Measurements from ENCODE around the gene CDC14A. TPM values are rescaled to one million over a fixed set of nuclear protein-coding genes. Genes with fewer than 3 reads are reported as not detected.

Gene CDC14A
- total RNA-seq, 4 donors from 2014 or later = 8.6 to 20.1 (median 11.0) TPM

- peaks cover 0 to 27% (median 0%) of the 10 kb centered on the region in 3 donors for H3K4me1 ChIP-seq
- no peak overlapping the region for H3K4me3 ChIP-seq
- no peak overlapping the region for H3K27ac ChIP-seq
- H3K27me3 ChIP-seq = no peaks in the 10 kb centered on the region
- peaks cover 0 to 22% of the 10 kb centered on the region in 2 donors for H3K36me3 ChIP-seq
- 88 to 91% methylated on average over 2 of the region's 2 CpGs for WGBS, 2 donors (ENCODE audit: low coverage in 1 of 2)
- no peak for ATAC-seq
- TF ChIP-seq POLR2AphosphoS5 (IDR thresholded peaks at IDR 0.05) = no peak
- H3K9me3 ChIP-seq = no peaks in the 10 kb centered on the region
These were observed 38.2 kb downstream of the CDC14A start for GRCh38 chr1:100390531-100390930.

GRCh38 chr1:100391675-100392074 lies 39.4 kb downstream of the CDC14A start:
- H3K27ac ChIP-seq = no peak overlapping the region
- no peak for ATAC-seq
- H3K4me1 ChIP-seq = peaks cover 0 to 21% (median 0%) of the 10 kb centered on the region in 3 donors
- peaks cover 0 to 22% of the 10 kb centered on the region in 2 donors for H3K36me3 ChIP-seq
- no peak for TF ChIP-seq CTCF (IDR thresholded peaks at IDR 0.05)
- TF ChIP-seq EP300 (IDR thresholded peaks at IDR 0.05) = no peak
- TF ChIP-seq POLR2AphosphoS5 (IDR thresholded peaks at IDR 0.05) = no peak
- no peak for TF ChIP-seq POLR2A (IDR thresholded peaks at IDR 0.05)
- WGBS, 2 donors (ENCODE audit: low coverage in 1 of 2) = 92 to 100% methylated on average over 1 of the region's 1 CpG
- no peak overlapping the region for H3K4me3 ChIP-seq
- no peaks in the 10 kb centered on the region for H3K9me3 ChIP-seq
- no peaks in the 10 kb centered on the region for H3K27me3 ChIP-seq

GRCh38 chr1:100392756-100393155 lies 40.5 kb downstream of the CDC14A start:
- Histone ChIP-seq H3K4me1 (peaks cover 0 to 10% (median 0%) of the 10 kb centered on the region in 3 donors), H3K36me3 (peaks cover 0 to 22% of the 10 kb centered on the region in 2 donors), H3K9me3 (no peaks in the 10 kb centered on the region), H3K27me3 (no peaks in the 10 kb centered on the region), H3K27ac (no peak overlapping the region), H3K4me3 (no peak overlapping the region)
- WGBS, 2 donors (ENCODE audit: low coverage in 1 of 2) = 82 to 92% methylated on average over 5 of the region's 5 CpGs
- ATAC-seq = no peak
- no peak for TF ChIP-seq CTCF (IDR thresholded peaks at IDR 0.05)
- no peak for TF ChIP-seq POLR2A (IDR thresholded peaks at IDR 0.05)
- no peak for TF ChIP-seq POLR2AphosphoS5 (IDR thresholded peaks at IDR 0.05)
- TF ChIP-seq EP300 (IDR thresholded peaks at IDR 0.05) = no peak

GRCh38 chr1:100394285-100394684 lies 42.0 kb downstream of the CDC14A start:
- Histone ChIP-seq H3K9me3 (no peaks in the 10 kb centered on the region), H3K27me3 (no peaks in the 10 kb centered on the region), H3K27ac (no peak overlapping the region), H3K4me3 (no peak overlapping the region), H3K4me1 (no peaks in the 10 kb centered on the region), H3K36me3 (peaks cover 0 to 22% of the 10 kb centered on the region in 2 donors)
- no peak for TF ChIP-seq EP300 (IDR thresholded peaks at IDR 0.05)
- TF ChIP-seq CTCF (IDR thresholded peaks at IDR 0.05) = no peak
- WGBS, 2 donors (ENCODE audit: low coverage in 1 of 2) = 78 to 83% methylated on average over 1 of the region's 1 CpG
- no peak for ATAC-seq

- WGBS, 2 donors (ENCODE audit: low coverage in 1 of 2) = 83% methylated on average over 2 of the region's 5 CpGs; no CpG with 5 or more reads in 1 of the 2 donors
- Histone ChIP-seq H3K36me3 (peaks cover 0 to 20% of the 10 kb centered on the region in 2 donors), H3K27ac (no peak overlapping the region), H3K9me3 (no peaks in the 10 kb centered on the region), H3K4me3 (no peak overlapping the region), H3K4me1 (no peaks in the 10 kb centered on the region), H3K27me3 (no peaks in the 10 kb centered on the region)
- no peak for TF ChIP-seq POLR2AphosphoS5 (IDR thresholded peaks at IDR 0.05)
- no peak for TF ChIP-seq CTCF (IDR thresholded peaks at IDR 0.05)
- no peak for TF ChIP-seq EP300 (IDR thresholded peaks at IDR 0.05)
- TF ChIP-seq POLR2A (IDR thresholded peaks at IDR 0.05) = no peak
- ATAC-seq = no peak
These were observed 43.6 kb downstream of the CDC14A start for GRCh38 chr1:100395913-100396312.
